Measurements from ENCODE around the gene ATP13A3. TPM values are rescaled to one million over a fixed set of nuclear protein-coding genes. Genes with fewer than 3 reads are reported as not detected.

ATP13A3 gene
- total and polyA plus RNA-seq, 2 of the 4 experiments (the other 2 are of a cell fraction) = 48.1 to 154 TPM

- Histone ChIP-seq H3K18ac (ENCODE audit: low read depth, low read length) (no peak overlapping the region), H3K9me3 (ENCODE audit: control insufficient read depth, insufficient read depth, low read length) (no peaks in the 10 kb centered on the region), H3K4me2 (ENCODE audit: low read depth, low read length) (no peak overlapping the region), H3K27me3 (ENCODE audit: control insufficient read depth, insufficient read depth, low read length) (no peaks in the 10 kb centered on the region), H2BK5ac (ENCODE audit: low read depth, low read length, poor library complexity, severe bottlenecking) (no peak overlapping the region), H2AK5ac (ENCODE audit: low read depth, low read length) (no peak overlapping the region), H3K56ac (ENCODE audit: extremely low read depth, insufficient read depth, low read length) (no peak overlapping the region), H2BK120ac (ENCODE audit: low read depth, low read length) (no peak overlapping the region), H2AFZ (replicated peaks; ENCODE audit: low read length, poor library complexity) (no peak overlapping the region), H3K27ac (ENCODE audit: insufficient read depth, low read length) (no peak overlapping the region), H3K4me3 (ENCODE audit: insufficient read depth, low read depth, low read length) (no peak overlapping the region), H2BK15ac (ENCODE audit: low read depth, low read length) (no peak overlapping the region), H2AK9ac (replicated peaks; ENCODE audit: low read depth, low read length, poor library complexity) (no peak overlapping the region), H3K4ac (ENCODE audit: low read depth, low read length) (no peak overlapping the region), H4K91ac (ENCODE audit: insufficient read depth, low read depth, low read length) (no peak overlapping the region), H3K36me3 (ENCODE audit: control insufficient read depth, insufficient read depth, low read length) (peaks cover 55% of the 10 kb centered on the region), H4K8ac (ENCODE audit: low read depth in 2 of 2, low read length in 2 of 2) (no peak overlapping the region), H3K14ac (replicated peaks; ENCODE audit: low read depth, low read length) (no peak overlapping the region), H3K23ac (ENCODE audit: low read depth, low read length) (no peak overlapping the region), H3K79me1 (ENCODE audit: low read depth in 1 of 2, low read length in 2 of 2) (peaks cover 20 to 33% of the 10 kb centered on the region in 2 experiments; a peak in 3 of 4 replicates), H4K5ac (ENCODE audit: low read depth, low read length) (no peak overlapping the region), H3K9ac (ENCODE audit: low read depth, low read length) (no peak overlapping the region), H3K4me1 (ENCODE audit: control insufficient read depth, insufficient read depth, low read length) (no peaks in the 10 kb centered on the region), H4K20me1 (ENCODE audit: insufficient read depth, low read length) (peaks cover 12% of the 10 kb centered on the region; the same call in 1 of the 2 replicates), H3K9me1 (ENCODE audit: insufficient read depth, low read length) (no peaks in the 10 kb centered on the region), H2BK20ac (ENCODE audit: low read depth, low read length) (no peak overlapping the region)
- CTCF ChIA-PET = no interaction called here
- BruUV-seq (replicated peaks) = TSS peak; percentile 34
- POLR2A ChIA-PET (ENCODE audit: unreplicated experiment) = no interaction called here
- in situ Hi-C loops (cut with MboI; ENCODE audit: low sequenced_read_pairs) (no loop called here), dilution Hi-C loops (cut with HindIII; ENCODE audit: low sequenced_read_pairs, unreplicated experiment) (no loop called here), intact Hi-C loops (cut with micrococcal nuclease) (no loop called here)
- no peak for DNase-seq
- TF ChIP-seq MAZ (IDR thresholded peaks at IDR 0.05; ENCODE audit: borderline replicate concordance, low read depth, low read length) = no peak
- TF ChIP-seq RCOR1 (IDR thresholded peaks at IDR 0.05; ENCODE audit: insufficient replicate concordance, low read length) = no peak
- TF ChIP-seq USF2 (IDR thresholded peaks at IDR 0.05; ENCODE audit: low read depth, low read length) = no peak
- TF ChIP-seq CHD1 (IDR thresholded peaks at IDR 0.05; ENCODE audit: low read depth, low read length) = no peak
- no peak for TF ChIP-seq MXI1 (IDR thresholded peaks at IDR 0.05; ENCODE audit: borderline replicate concordance, low read depth, low read length)
- WGBS, 2 experiments (ENCODE audit: extremely low coverage in 2 of 2, insufficient read length in 1 of 2) = 61% methylated on average over 3 of the region's 5 CpGs; no CpG with 5 or more reads in 1 of the 2 experiments
- ATAC-seq (ENCODE audit: low read depth) = no peak
Measured at GRCh38 chr3:194431554-194431953, 55.2 kb downstream of the ATP13A3 start.

All from IMR-90 (cell line).